GM19438 (cell line): ENCODE data around the gene KIF13A.
"Not testable (repeated sequence)": the region's sequence is repeated elsewhere in the genome, so short reads cannot be mapped to it uniquely, and the experiment has no call there.

ENCODE experiments used
- ATAC-seq: cut with Tn5 transposase; IDR thresholded peaks from one replicate; pipeline ENCODE4 v1.9.1; 2021; ENCODE audit warnings: low read depth; ENCODE audit not compliant: unreplicated experiment

KIF13A gene

DNA sequence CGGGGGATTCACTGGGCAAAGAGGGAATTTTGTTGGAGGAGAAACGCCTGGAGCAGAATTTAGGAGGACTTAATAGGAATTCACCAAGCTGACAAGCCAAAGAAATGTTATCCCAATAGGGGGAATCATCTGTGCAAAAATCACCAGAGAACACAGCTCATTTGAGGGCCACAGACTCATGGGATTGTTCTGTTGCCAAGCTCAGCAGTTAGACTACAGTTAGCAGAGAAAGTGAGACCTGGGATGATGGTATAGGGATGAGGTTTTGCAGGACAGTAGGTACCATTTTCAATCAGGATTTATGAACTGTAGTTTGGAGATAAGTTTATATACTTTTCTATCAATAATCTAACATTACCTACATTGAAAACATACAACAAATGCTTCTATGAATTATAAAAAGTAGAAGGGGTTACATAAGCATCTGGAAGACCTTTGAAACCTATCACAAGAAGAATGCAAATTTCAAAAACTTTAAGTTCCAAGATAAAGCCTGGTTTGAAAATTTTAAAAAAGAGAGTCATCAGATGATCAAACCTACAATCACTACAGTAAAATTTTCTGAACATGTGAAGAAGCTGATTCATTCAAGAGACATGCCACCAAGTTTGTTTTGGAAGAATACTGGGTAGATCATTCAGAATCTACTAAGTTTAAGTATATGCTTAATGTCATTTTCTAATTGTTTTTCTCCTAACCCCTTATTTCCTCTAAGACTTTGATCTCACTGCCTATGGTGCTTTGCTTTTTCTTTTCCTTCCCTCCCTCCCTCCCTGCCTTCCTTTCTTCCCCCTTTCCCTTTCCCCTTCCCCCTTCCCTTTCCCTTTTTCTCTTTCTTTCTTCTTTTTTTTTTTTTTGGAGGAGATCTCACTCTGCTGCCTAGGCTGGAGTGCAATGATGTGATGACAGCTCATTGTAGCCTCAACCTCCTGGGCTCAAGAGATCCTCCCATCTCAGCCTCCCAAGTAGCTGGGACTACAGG lies 81.5 kb downstream of the KIF13A start:
- no peak for ATAC-seq

DNA sequence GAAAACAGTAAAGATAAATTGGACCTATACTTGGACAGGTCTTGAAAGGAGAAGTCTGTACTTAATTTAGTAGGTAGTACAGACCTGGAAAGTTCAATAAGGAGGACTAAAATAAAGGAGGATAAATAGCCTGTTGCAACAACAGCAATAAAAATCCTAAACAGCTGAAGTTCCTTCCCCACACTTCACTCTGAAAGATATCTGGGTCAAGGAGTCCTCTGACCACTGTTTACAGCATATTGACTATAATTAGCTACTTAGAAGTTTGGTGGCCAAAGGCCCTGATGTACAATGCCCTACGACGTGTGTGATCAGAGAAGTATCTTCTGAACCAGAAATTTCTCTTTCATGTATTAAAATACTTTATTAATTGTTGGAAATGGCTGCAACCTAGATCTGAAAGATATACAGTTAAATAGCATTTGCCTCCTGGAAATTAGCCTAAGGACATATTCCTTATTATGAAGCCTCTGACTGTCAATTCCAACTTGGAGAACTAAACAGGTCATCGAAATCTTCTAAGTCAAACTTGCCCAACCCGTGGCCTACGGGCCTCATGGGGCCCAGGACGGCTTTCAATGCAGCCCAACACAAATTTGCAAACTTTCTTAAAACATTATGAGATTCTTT lies 82.8 kb downstream of the KIF13A start:
- ATAC-seq = no peak

DNA sequence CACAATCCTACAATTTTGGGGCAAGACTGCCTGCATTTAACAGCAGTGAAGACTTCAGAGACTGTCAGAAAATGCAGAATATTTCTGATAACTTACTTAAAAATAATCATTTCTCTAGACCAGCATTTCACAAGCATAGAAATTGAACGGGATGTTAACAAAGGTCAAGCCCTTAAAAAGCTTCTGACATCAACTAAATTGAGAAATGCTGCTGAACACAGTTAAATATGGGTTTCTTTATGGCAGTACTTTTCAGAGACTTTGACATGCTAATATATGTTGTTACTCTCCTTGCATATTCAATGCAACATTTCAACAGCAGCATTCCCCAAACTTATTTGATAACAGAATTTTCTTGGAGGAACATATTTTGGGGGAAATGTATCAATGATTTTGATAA lies 84.5 kb downstream of the KIF13A start:
- ATAC-seq = no peak

DNA sequence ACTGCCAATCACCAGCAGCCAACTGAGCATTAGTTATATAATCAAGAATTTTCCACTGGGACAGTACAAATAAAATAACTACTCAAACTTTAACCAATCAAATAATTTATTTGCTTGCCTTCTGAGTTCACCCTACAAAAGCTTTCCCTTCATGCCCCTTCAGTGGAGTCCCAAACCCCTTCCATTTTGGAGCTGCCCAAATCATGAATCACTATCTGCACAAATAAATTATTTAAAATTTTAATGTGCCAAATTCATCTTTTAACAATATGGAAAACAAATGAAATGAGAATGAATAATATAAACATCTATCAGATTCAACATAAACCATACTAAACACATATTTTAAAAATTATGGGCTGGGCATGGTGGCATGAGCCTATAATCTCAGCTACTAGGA lies 85.9 kb downstream of the KIF13A start:
- ATAC-seq = no peak

DNA sequence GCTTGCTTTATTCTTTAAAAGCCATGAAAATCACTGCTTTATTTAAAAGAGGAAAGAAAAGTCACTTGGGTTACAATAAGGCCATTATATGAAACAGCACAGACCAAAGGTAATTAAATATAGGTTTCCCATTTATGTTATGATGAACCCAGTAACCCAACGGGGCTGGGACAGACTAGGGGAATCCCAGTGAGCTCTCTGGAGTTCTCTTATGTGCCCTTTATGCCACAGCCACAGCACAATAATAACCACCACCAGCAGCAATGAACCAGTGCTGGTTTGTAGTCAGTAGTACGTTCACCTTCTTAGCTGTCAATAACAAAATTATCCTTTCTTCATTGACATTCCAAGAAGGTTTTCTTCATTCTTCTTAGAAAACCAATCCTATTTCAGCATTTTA lies 87.4 kb downstream of the KIF13A start:
- ATAC-seq = no peak

DNA sequence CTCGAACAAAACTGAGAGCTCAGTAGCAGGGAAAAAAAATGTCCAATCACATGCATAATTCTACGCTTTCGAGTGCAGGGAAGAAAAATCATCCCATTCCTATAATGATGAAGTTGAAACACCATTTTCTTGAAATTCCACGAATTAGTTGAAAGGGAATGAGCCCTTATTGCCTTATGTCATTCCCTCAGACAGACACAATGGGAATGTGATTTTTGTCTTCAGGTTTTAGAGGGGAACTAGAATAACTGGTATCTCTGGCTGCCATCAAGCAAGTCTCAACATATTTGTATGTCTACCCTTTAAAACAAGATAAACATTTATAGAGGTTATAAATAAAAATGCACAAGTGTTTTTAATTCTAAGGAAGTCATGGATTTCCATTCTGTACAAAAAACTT lies 87.9 kb downstream of the KIF13A start:
- ATAC-seq = no peak

DNA sequence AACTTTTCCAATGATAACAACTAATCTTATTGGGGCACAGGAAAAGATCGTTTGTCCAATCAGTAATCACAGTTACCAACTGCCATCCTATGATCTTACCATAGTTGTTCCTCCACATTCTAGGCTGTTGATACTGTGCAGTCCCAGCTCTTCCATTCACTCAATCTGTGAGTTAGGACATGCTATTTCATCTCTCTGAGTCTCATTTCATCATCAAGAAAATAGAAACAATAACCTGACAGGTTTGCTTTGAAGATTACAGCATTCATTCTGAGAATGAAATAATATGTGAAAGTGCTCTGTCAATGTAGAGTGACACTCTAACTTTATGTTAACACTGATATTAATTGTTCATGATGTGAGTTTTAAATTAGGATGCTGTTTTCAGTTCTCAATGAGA lies 89.8 kb downstream of the KIF13A start:
- ATAC-seq = no peak

DNA sequence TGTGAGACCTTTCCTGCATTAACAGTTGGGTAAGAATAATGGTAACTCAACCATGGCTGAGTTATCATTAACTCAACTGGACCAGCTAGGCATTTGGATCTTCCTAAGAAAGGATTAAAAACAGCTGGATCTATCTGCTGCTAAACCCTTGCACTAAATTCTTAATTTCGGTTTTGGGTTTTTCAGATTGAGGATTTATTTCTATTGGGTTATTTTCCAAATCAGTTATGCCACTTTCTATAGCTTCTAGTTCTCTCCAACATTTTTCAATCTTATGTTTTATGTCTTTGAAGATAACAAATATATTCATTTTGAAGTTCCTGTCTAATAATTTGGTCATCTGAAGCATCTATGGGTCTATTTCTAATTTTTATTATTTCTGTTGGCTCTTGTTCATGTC lies 92.5 kb downstream of the KIF13A start:
- no peak for ATAC-seq

DNA sequence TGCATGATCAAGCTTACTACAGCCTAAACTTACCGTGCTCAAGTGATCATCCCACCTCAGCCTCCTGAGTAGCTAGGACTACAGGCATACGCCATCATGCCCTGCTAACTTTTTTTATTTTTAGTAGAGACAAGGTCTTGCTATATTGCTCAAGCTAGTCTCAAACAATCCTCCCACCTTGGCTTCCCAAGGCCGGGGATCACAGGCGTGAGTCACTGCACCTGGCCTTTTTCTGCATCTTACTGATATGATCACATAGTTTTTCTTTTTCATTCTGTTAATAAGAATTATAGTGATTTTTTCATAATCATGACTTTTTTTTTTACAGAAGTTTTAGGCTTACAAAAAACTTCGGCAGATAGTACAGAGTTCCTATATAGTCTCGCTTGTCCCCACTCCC lies 93.2 kb downstream of the KIF13A start:
- ATAC-seq = no peak

DNA sequence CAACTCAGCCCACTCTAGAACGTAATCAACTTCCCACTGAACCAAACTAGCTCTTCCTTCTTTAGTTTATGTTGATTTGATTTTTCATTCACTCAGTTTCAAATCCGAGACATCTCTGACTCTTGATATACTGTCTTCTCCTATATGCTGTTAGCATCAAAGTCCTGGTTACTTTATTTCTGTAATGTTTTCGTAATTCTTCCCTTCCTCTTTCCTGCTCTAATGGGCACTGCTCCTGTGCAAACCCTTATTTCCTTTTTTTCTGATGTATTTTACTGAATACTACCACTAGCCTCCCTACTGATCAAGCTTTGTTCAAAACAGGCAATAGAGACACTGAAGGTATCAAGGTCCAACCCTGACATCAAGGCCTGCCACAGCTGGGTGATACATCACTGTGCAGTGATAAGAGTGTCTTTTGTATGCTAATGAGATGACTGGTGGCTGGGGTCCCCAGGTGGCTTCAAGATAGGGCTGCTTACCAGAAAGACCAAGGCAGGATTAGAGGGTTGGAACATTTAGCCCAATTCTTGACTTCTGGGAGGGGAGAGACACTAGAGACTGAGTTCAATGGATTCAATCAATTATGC lies 95.2 kb downstream of the KIF13A start:
- ATAC-seq = no peak

DNA sequence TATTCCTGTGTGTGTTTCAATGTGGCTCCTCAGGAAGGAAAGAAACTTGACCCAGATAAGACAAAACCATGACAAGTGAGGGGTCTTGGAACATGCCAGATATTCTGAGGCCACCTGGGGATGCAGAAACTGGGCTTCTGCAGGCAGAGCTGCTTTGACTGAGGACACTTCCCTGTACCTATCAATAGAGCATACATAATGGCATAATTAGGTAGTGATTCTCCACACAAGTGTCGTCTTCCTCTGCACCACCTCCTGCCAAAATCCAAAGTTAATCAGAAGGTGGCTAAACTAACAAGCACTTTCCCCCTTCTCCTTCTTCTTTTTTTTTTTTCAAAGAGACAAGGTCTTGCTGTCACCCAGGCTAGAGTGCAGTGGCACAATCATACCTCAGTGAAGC lies 97.1 kb downstream of the KIF13A start:
- no peak for ATAC-seq

DNA sequence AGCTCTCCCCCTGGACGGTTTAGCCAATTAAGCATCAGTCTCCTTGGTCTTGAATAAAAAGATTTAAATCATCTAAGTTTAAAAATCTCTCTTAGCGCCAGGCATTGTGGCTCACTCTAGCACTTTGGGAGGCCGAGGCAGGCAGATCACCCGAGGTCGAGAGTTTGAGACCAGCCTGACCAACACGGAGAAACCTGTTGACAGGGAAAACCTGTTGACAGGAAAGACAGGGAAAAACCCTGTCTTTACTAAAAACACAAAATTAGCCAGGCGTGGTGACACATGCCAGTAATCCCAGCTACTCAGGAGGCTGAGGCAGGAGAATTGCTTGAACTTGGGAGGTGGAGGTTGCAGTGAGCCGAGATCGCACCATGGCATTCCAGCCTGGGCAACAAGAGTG lies 97.7 kb downstream of the KIF13A start:
- not testable (repeated sequence) for ATAC-seq

DNA sequence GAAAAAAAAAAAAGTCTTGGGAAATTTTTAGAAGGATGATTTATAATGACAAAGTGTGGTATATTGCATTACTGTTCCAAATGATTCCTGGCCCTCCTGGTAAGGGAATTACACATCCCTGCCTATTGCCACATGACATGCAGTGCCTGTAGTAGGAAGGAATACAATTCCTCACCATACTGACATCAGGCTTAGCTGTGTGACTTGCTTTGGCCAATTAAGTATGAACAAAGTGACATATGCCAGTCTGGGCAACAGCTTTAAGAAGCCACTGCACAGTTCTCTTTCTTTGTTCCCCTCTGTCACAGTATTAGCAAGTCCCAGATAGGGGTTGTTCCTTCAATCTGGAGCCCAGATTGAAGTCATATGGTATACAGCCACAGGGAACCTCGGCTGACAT lies 100.5 kb downstream of the KIF13A start:
- ATAC-seq = no peak

DNA sequence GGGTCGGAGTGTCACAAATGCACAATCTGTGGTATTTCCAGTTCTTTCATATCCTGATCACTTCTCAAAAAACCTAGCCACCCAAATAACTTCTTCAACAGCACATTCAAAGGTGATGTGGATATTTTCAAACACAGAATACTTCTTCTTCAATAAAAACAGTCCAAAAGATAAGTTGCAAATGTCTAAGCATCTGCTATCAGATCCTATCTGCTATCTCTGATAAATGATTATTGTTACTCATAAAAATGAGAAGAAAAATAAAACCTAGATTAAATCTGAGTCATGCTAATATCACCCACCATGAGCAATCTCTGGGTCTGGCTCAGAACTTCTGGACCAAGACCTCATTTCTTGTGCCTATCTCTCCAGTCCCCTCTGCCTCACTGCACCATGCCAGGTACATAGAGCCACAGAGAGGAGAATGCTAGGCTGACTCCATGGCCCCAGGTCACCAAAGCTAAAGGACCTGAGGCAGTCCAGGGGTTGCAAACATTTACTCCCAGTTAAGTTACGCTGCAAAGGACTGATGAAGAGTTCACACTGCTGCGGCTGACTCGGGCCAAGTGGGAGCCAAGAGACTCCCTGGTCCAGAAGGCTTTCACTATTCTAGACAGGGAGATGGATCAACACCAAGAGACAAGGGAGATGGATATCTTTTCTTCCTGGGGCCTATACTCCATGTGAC lies 101.4 kb downstream of the KIF13A start:
- no peak for ATAC-seq

DNA sequence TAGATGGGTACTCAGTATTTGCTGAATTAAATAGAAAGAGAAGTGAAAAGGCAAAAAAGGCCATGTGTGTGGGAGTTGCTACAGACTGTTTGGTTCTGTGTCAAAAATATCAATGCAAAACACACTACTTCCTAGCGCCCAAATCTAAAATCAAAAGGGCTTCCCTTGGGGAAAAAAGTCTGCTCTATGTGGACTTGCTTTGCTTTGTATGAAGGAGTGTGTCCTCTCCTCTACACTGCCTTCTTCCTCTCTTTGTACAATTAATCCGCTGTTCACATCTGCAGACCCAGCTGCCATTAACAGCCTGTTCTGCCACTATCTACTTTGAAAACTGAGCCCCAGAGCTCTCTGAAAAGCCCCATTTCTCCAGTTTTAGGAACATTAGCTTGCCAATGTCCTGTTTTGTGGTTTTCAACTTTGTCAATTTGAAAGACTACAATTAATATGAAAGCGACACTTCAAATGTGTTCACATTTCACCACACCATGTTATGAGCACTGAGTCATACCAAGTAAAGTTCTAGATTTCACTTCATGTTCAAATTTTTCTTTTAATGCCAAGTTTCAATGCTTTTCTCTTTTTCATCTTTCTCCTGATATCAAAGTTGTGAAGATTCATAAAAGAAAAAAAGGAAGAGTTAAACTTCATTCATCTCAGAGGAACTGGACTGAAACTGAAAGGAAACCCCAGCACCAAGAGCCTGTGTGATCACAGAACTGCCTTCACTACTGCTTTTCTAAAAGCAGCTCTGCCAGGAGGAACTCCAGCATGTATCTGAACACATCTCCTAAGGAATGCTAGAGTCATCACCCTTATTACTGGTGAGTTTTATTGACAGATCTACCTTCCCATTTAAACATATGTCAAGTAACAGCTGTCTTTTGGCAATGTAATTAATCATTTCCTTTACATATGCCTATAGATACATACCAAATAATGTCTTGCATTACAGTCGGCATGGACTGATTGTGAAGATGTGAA lies 102.6 kb downstream of the KIF13A start:
- ATAC-seq = peak; percentile 81

DNA sequence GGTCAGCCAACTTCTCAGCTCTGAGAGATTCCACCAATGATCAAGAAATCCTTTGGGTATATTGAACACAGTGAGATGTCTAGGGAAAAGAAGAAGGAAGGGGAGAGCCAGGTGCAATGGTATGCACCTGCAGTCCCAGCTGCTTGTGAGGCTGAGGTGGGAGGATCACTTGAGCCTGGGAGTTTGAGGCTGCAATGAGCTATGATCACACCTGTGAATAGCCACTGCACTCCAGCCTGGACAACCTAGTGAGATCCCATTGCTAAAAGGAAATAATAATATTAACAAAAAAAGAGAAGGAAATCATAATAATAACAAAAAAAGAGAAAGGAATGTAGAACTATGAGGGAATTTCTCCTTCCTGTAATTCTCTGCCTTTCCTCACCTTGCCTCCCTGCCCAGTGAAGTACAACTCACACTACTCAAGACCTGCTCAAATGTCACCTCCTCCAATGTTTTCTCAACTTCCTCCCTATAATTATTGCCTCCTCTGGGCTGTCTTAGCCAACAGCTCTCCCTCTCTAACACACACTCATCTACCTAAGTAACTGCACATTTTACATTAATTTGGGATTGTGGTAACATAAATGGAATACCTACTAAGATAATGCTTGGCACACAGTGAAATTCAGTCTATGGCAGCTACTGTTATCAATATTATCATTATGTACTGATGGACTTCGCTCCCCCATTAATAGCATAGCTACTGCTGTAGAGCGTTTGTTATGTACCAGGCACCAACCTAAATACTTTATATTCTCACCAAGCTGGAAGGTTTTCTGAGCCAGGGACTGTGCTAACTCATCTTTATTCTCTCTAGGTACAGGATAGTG lies 103.6 kb downstream of the KIF13A start:
- ATAC-seq = peak; percentile 2

DNA sequence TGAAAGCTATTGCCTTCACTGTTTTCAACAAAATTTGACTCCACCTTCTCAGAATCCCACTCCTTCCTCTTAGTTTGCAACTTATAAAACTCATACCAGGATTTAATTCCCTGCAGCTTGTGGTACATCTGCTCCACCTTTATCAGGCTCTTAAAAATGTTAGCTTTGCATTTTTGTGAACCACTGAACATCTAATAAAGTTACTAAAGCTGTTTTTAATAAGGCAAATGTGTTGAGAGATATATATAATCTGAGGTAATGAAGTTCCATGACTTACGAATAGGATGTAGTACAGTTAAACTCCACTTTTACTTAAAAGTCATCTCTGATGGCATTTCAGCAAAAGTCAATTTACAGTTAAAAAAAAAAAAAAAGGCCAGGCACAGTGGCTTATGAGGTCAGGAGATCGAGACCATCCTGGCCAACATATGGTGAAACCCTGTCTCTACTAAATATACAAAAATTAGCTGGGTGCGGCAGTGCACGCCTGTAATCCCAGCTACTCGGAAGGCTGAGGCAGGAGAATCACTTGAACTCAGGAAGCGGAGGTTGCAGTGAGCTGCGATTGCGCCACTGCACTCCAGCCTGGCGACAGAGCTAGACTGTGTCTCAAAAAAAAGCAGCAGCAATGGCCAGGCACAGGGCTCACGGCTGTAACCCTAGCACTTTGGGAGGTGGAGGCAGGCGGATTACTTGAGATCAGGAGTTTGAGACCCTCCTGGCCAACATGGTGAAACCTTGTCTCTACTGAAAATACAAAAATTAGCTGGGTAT lies 106.2 kb downstream of the KIF13A start:
- no peak for ATAC-seq

DNA sequence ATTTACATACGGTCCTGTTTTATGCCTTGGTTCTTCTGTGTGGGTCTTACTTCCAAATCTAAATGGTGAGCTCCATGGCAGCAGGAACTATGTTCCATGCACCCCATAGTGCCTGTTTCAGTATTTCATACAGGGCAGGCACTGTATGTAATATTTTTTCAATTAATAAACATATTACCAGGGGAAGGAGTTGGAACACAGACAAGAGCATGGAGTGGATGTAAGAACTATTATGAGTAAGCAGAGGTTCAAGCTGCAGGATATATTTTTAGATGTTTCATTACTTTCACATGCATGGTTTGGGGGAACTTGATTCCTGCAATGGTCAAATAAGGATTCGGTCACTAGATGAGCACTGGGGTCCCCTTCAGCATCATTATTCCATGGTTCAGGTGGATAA lies 108.3 kb downstream of the KIF13A start:
- no peak for ATAC-seq
